Measurements from ENCODE around the gene COQ4.

COQ4 gene

DNA sequence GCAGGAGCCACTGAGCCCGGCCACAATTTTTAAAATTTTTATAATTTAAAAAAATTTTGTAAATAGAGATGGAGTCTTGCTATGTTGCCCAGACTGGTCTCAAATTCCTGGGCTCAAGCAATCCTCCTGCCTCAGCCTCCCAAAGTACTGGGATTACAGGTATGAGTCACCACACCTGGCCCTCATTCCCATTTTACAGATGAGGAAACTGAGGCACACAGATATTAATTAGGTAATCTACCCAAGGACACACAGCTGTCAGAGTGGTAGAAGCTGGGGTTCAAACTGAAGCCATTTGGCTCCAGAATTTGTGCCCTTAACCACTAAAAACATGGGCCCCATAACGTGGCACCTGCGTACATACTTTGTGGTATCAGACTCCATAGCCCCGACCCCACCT lies 7.9 kb upstream of the COQ4 start:
- H3K4me3 ChIP-seq (replicated peaks; ENCODE audit: low read depth, low read length): no peak overlapping the region
- no peaks in the 10 kb centered on the region for H3K27me3 ChIP-seq (replicated peaks; ENCODE audit: control insufficient read depth, insufficient read depth, low read length)
- TF ChIP-seq, protein P1, sequence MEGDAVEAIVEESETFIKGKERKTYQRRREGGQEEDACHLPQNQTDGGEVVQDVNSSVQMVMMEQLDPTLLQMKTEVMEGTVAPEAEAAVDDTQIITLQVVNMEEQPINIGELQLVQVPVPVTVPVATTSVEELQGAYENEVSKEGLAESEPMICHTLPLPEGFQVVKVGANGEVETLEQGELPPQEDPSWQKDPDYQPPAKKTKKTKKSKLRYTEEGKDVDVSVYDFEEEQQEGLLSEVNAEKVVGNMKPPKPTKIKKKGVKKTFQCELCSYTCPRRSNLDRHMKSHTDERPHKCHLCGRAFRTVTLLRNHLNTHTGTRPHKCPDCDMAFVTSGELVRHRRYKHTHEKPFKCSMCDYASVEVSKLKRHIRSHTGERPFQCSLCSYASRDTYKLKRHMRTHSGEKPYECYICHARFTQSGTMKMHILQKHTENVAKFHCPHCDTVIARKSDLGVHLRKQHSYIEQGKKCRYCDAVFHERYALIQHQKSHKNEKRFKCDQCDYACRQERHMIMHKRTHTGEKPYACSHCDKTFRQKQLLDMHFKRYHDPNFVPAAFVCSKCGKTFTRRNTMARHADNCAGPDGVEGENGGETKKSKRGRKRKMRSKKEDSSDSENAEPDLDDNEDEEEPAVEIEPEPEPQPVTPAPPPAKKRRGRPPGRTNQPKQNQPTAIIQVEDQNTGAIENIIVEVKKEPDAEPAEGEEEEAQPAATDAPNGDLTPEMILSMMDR (IDR thresholded peaks at IDR 0.05; ENCODE audit: insufficient read depth, low read length, poor library complexity, severe bottlenecking): no peak
- peaks cover 26% of the 10 kb centered on the region for H3K36me3 ChIP-seq (ENCODE audit: control insufficient read depth, insufficient read depth, low read length)
- no peak for DNase-seq (ENCODE audit: extremely low read depth, insufficient read length)

DNA sequence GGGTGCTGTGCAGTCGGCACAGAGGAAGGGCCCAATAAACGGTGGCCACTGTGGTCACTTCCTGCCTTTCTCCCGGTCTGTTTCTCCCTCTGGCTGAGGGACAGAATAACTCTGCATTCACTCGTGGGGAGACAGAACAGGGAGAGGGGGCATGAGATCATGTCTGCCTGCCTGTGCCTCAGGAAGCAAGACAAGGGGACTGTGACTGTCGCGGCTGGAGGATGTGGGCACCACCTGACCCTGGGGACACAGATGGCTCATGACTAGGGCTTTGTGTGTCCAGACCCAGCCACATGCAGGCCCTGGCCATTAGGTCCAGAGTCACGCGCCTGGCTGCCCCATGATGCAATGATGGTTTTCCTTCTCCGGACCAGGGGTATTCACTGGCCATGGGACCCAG lies 6.2 kb upstream of the COQ4 start:
- DNase-seq (ENCODE audit: extremely low read depth, insufficient read length): no peak
- TF ChIP-seq, protein P1 (IDR thresholded peaks at IDR 0.05; ENCODE audit: insufficient read depth, low read length, poor library complexity, severe bottlenecking): no peak
- no peak overlapping the region for H3K4me3 ChIP-seq (replicated peaks; ENCODE audit: low read depth, low read length)
- H3K36me3 ChIP-seq (ENCODE audit: control insufficient read depth, insufficient read depth, low read length): peaks cover 22% of the 10 kb centered on the region
- H3K27me3 ChIP-seq (replicated peaks; ENCODE audit: control insufficient read depth, insufficient read depth, low read length): no peaks in the 10 kb centered on the region

DNA sequence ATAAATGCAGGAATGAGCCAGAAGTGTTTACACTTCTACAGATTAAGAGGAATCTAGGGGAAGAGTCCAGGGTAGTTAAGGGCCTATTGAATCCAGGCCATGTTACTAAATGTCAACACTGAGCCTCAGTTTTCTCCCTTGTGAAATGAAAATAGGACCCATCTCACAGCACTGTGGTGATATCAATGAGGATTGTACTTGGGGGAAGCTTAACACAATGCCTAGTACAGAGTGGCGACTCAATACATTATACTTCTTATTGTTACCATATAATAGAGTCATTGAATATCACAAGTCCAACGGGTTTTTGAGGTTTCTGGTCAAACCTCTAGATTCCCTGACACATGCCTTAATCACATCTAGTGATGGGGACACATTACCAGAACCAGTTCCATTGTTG lies 5.0 kb upstream of the COQ4 start:
- TF ChIP-seq, protein P1 (IDR thresholded peaks at IDR 0.05; ENCODE audit: insufficient read depth, low read length, poor library complexity, severe bottlenecking): no peak
- Histone ChIP-seq H3K4me3 (replicated peaks; ENCODE audit: low read depth, low read length) (no peak overlapping the region), H3K27me3 (replicated peaks; ENCODE audit: control insufficient read depth, insufficient read depth, low read length) (no peaks in the 10 kb centered on the region), H3K36me3 (ENCODE audit: control insufficient read depth, insufficient read depth, low read length) (peaks cover 22% of the 10 kb centered on the region)
- DNase-seq (ENCODE audit: extremely low read depth, insufficient read length): no peak

DNA sequence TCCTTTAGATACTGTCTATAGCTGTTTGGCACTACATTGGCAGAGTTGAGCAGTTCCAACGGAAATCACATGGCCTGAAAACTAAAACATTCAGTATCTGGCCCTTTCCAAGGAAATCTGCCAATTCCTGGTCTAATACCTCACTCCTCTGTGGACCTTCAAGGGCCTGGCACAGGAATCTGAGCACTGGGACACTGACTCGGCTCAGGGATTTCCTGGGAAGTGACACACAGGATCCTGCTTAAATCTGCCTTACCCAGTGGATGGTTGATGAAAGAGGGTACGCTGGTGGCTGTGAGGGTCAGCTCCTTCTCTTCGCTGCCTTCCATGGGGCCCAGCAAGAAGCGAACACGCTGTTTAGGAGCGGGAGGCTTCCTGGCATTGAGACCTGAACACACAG lies 1.3 kb upstream of the COQ4 start:
- Histone ChIP-seq H3K27me3 (replicated peaks; ENCODE audit: control insufficient read depth, insufficient read depth, low read length) (no peaks in the 10 kb centered on the region), H3K36me3 (ENCODE audit: control insufficient read depth, insufficient read depth, low read length) (peaks cover 17% of the 10 kb centered on the region), H3K4me3 (replicated peaks; ENCODE audit: low read depth, low read length) (peak overlapping the region; percentile 84)
- no peak for DNase-seq (ENCODE audit: extremely low read depth, insufficient read length)
- TF ChIP-seq, protein P1 (IDR thresholded peaks at IDR 0.05; ENCODE audit: insufficient read depth, low read length, poor library complexity, severe bottlenecking): no peak

DNA sequence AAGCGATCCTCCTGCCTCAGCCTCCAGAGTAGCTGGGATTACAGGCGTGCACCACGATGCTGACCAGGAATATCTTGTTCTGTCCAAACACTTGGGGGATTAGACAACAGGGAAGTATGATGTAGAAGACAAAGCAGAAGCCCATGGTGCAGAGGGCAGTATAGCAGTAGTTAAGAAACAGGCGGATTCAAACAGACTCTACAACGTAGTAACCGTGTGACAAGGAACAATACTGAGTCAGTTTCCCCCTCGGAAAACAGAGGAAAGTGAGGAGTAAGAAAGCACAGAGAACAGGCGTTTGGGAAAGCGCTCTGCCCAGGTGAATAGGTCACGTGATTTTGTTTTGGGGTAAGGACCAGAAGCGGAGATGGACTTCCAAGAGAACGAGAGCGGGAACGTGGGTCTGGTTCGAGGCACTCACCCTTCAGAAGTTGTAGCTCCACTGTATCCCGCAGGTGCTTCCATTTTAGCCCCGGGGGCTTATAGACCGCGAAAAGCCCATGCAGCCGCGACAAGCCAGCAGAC lies 698 bp upstream of the COQ4 start:
- TF ChIP-seq, protein P1 (IDR thresholded peaks at IDR 0.05; ENCODE audit: insufficient read depth, low read length, poor library complexity, severe bottlenecking): no peak
- H3K27me3 ChIP-seq (replicated peaks; ENCODE audit: control insufficient read depth, insufficient read depth, low read length): no peaks in the 10 kb centered on the region
- peak overlapping the region; percentile 84 for H3K4me3 ChIP-seq (replicated peaks; ENCODE audit: low read depth, low read length)
- no peak for DNase-seq (ENCODE audit: extremely low read depth, insufficient read length)
- peaks cover 11% of the 10 kb centered on the region for H3K36me3 ChIP-seq (ENCODE audit: control insufficient read depth, insufficient read depth, low read length)

DNA sequence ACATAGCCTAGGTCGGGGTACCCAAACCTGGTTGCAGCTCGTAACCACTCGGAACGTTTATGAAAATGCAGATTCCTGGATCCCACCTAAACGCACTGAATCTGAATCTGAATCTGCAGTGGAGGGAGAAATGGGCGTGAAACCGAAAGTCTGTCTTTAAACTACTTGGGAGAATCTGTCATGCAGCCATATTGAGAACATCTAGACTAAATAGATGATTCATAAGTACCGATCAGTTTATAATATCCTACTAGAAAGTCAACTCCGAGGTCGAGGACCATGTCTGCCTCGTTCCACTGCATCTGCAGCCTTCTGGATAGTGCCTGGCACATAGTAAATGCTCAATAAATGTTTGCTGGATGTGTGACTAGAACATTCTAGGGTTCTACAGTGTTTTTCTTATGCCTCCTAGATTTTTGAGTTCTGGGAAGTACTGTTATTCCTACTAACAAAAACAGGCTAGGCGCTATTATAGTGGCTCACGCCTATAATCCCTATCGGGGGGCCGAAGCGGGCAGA lies 632 bp downstream of the COQ4 start:
- peaks cover 14% of the 10 kb centered on the region for H3K36me3 ChIP-seq (ENCODE audit: control insufficient read depth, insufficient read depth, low read length)
- H3K4me3 ChIP-seq (replicated peaks; ENCODE audit: low read depth, low read length): peak overlapping the region; percentile 84
- no peaks in the 10 kb centered on the region for H3K27me3 ChIP-seq (replicated peaks; ENCODE audit: control insufficient read depth, insufficient read depth, low read length)
- DNase-seq (ENCODE audit: extremely low read depth, insufficient read length): no peak
- TF ChIP-seq, protein P1 (IDR thresholded peaks at IDR 0.05; ENCODE audit: insufficient read depth, low read length, poor library complexity, severe bottlenecking): no peak
